Sigmoid colon (tissue), 7 donors: Measurements from ENCODE around the gene SLC22A31. TPM values are rescaled to one million over a fixed set of nuclear protein-coding genes. Genes with fewer than 3 reads are reported as not detected.

Experiments
- DNase-seq: peaks from one replicate; pipeline ENCODE4 v3.0.0-alpha.2; 2019
- H3K27ac ChIP-seq, 4 donors: fragments of 200-600 bp; sonication (generic); one replicate each; pipeline ENCODE4 v1.5.1; 2016 to 2019; ENCODE audit warnings: mild to moderate bottlenecking in 1 of 4
- H3K27me3 ChIP-seq, 3 donors: fragments of 200-600 bp; sonication (generic); one replicate each; pipeline ENCODE4 v1.5.1; 2019; ENCODE audit warnings: mild to moderate bottlenecking in 1 of 3
- H3K36me3 ChIP-seq, 4 donors: fragments of 200-600 bp; sonication (generic); one replicate each; pipeline ENCODE4 v1.5.1; 2016 to 2019
- H3K4me1 ChIP-seq, 4 donors: fragments of 200-600 bp; sonication (generic); one replicate each; pipeline ENCODE4 v1.5.1; 2017 to 2019
- H3K4me3 ChIP-seq, 4 donors: fragments of 200-600 bp; sonication (generic); one replicate each; pipeline ENCODE4 v1.5.1; 2017 to 2019; ENCODE audit warnings: mild to moderate bottlenecking in 2 of 4, moderate library complexity in 1 of 4
- H3K9me3 ChIP-seq, 4 donors: fragments of 200-600 bp in 3 of 4; sonication (generic) in 3 of 4; one replicate each; pipeline versions ENCODE4 v1.5.1 to v1.6.1; 2013 to 2019
- CTCF ChIP-seq, 4 experiments: fragments of 450-650 bp in 3 of 4; fragments of 200-600 bp in 1 of 4; IDR thresholded peaks; one replicate each; pipeline ENCODE4 v1.5.1; 2016 to 2019; ENCODE audit warnings: antibody characterized with exemption in 4 of 4, mild to moderate bottlenecking in 3 of 4, moderate library complexity in 2 of 4
- EP300 ChIP-seq, 4 donors: sonication (generic); formaldehyde crosslinking; IDR thresholded peaks; one replicate each; pipeline ENCODE4 v1.6.1; 2017; ENCODE audit warnings: antibody characterized with exemption in 4 of 4
- POLR2A ChIP-seq, 2 donors: fragments of 450-650 bp; IDR thresholded peaks; one replicate each; pipeline ENCODE4 v1.6.1; 2016; ENCODE audit warnings: antibody characterized with exemption in 2 of 2, mild to moderate bottlenecking in 2 of 2, moderate library complexity in 2 of 2
- POLR2AphosphoS5 ChIP-seq, 4 donors: sonication (generic); formaldehyde crosslinking; IDR thresholded peaks; one replicate each; pipeline ENCODE4 v1.6.1; 2017; ENCODE audit warnings: antibody characterized with exemption in 4 of 4
- WGBS, 2 donors: extraction: QIAGEN DNeasy Blood & Tissue Kit; methylation state at CpG; one replicate each; pipeline ENCODE4 v1.1.7; 2013; 5-methylcytosine and 5-hydroxymethylcytosine counted together
- intact Hi-C: fragments of 100-400 bp; cut with DNase I; formaldehyde crosslinking; loops from one replicate; pipeline ENCODE4 v1.15.1; 2023
- polyA plus RNA-seq, 3 donors: library from polyadenylated mRNA; stranded (reverse); fragments of 200-250 nt; gene quantifications; one replicate each; pipeline ENCODE4 v1.2.3, GENCODE V29; 2013
- total RNA-seq, 4 donors: library from RNA; depleted of rRNA; stranded (reverse); fragments of >200 nt; gene quantifications; one replicate each; pipeline ENCODE4 v1.1.0, GENCODE V29; 2016
- donor health status: healthy with polysubstance abuse.
- donor health status: Bipolar disorder and iron deficiency.
- donor health status: healthy.

SLC22A31 gene
- total and polyA plus RNA-seq, 7 donors: 0.87 TPM; not detected in 6

DNA sequence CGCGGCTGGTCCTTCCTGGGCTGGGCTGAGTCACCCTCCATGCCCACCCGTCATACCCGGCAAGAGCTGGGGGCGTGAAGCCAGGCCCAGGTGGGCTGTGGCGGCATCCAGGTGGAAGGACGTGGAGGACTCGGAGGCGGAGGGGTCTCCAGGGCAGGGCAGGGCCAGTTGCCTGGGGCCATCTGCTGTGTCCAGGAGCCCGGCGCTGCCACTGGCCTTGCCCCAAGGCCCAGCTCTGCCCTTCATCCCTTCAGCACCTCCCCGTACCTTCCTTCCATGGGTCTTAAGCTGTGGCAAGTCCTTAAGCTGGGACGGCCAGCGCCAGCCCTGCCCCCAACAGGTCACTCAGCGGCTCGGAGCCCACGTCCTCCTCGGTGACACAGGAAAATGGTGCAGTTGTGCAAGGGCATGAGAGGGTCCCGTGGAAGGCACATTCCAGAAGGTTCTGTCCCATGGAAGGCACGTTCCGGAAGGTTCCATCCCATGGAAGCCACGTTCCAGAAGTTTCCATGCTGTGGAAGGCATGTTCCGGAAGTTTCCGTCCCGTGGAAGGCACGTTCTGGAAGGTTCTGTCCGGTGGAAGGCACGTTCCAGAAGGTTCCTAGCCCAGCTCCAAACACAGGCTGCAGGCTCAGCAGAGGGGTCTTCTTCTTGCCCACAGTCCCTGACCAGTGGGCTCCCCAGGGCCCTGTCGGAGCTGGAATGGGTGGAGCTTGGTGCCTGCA lies 39.2 kb downstream of the SLC22A31 start:
- intact Hi-C loops: no loop called here
- Histone ChIP-seq H3K27me3 (peaks cover 5 to 35% (median 15%) of the 10 kb centered on the region in 3 donors), H3K36me3 (no peaks in the 10 kb centered on the region), H3K9me3 (no peaks in the 10 kb centered on the region), H3K4me1 (peaks cover 0 to 8% (median 5%) of the 10 kb centered on the region in 4 donors), H3K4me3 (no peak overlapping the region), H3K27ac (no peak overlapping the region)
- DNase-seq: no peak
- TF ChIP-seq CTCF (IDR thresholded peaks at IDR 0.05): no peak
- TF ChIP-seq POLR2AphosphoS5 (IDR thresholded peaks at IDR 0.05): no peak
- no peak for TF ChIP-seq POLR2A (IDR thresholded peaks at IDR 0.05)
- TF ChIP-seq EP300 (IDR thresholded peaks at IDR 0.05): no peak
- 88 to 92% methylated on average over 29 of the region's 29 CpGs for WGBS, 2 donors

GRCh38 chr16:89159850-89160354 lies 40.4 kb downstream of the SLC22A31 start:
- no peak for DNase-seq
- TF ChIP-seq POLR2AphosphoS5 (IDR thresholded peaks at IDR 0.05): no peak
- Histone ChIP-seq H3K4me3 (no peak overlapping the region), H3K36me3 (no peaks in the 10 kb centered on the region), H3K9me3 (no peaks in the 10 kb centered on the region), H3K27me3 (peaks cover 5 to 27% (median 7%) of the 10 kb centered on the region in 3 donors), H3K27ac (no peak overlapping the region), H3K4me1 (peaks cover 0 to 21% (median 17%) of the 10 kb centered on the region in 4 donors)
- intact Hi-C loops: no loop called here
- 83 to 90% methylated on average over 20 of the region's 20 CpGs for WGBS, 2 donors

DNA sequence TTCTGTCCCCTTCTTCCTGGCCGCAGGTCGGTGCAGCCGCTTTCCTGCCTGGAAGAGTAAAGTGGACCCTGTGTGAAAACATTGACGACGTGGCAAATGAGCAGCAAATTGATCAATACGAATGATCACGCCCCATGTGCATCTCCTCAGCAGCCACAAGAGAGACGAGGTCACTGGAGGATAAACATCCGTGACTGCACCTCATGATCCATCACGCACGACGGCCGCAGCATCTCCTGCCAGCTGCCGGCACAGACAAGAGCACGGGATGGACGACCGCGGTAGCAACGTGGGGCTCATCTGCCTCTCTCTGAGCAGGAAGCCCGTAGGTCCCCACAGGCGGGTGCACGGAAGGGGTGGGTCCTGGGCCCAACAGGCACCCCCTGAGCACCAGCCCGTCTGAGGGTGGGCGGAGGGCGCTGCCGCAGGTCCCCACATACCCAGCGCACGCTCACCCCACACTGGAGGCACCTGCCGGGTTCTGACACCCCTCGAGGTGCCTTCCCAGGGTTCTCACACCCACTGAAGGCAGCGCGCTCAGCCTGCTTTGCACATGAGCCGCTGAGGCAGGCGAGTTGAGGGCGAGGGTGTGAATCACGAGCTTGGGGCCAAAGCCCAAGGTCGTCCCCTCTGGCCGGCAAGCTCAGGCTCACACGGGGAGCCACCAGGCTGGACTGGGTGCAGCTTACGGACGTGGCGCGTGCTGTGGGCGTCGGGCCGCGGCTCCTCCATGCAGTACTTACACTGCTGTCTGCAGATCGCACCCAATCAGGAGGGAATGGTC lies 41.1 kb downstream of the SLC22A31 start:
- Histone ChIP-seq H3K4me1 (peaks cover 0 to 27% (median 24%) of the 10 kb centered on the region in 4 donors), H3K9me3 (no peaks in the 10 kb centered on the region), H3K27ac (no peak overlapping the region), H3K36me3 (no peaks in the 10 kb centered on the region), H3K27me3 (peaks cover 0 to 21% (median under 1%) of the 10 kb centered on the region in 3 donors), H3K4me3 (no peak overlapping the region)
- WGBS, 2 donors: 75 to 88% methylated on average over 48 of the region's 48 CpGs
- DNase-seq: no peak
- intact Hi-C loops: no loop called here
- TF ChIP-seq POLR2A (IDR thresholded peaks at IDR 0.05): no peak
- no peak for TF ChIP-seq EP300 (IDR thresholded peaks at IDR 0.05)
- TF ChIP-seq POLR2AphosphoS5 (IDR thresholded peaks at IDR 0.05): no peak
- TF ChIP-seq CTCF (IDR thresholded peaks at IDR 0.05): no peak

DNA sequence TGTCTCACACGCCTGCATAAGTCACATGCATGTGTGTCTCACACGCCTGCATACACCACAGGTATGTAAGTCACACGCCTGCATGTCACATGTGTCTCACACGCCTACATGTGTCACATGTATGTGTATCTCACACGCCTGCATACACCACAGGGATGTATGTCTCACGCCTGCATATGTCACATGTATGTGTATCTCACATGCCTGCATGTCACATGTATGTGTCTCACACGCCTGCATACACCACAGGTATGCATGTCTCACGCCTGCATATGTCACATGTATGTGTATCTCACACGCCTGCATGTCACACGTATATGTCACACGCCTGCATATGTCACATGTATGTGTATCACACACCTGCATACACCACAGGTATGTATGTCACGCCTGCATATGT lies 42.6 kb downstream of the SLC22A31 start:
- no peaks in the 10 kb centered on the region for H3K9me3 ChIP-seq
- intact Hi-C loops: no loop called here
- no peak overlapping the region for H3K27ac ChIP-seq
- DNase-seq: no peak
- peaks cover 0 to 9% (median 0%) of the 10 kb centered on the region in 3 donors for H3K27me3 ChIP-seq
- WGBS, 2 donors: 92 to 95% methylated on average over 12 of the region's 12 CpGs
- no peaks in the 10 kb centered on the region for H3K36me3 ChIP-seq
- peaks cover 0 to 29% (median 25%) of the 10 kb centered on the region in 4 donors for H3K4me1 ChIP-seq
- no peak for TF ChIP-seq POLR2AphosphoS5 (IDR thresholded peaks at IDR 0.05)
- TF ChIP-seq EP300 (IDR thresholded peaks at IDR 0.05): no peak
- TF ChIP-seq POLR2A (IDR thresholded peaks at IDR 0.05): no peak
- TF ChIP-seq CTCF (IDR thresholded peaks at IDR 0.05): no peak
- H3K4me3 ChIP-seq: no peak overlapping the region
